ENCODE measurements around the gene ASL.

DNA sequence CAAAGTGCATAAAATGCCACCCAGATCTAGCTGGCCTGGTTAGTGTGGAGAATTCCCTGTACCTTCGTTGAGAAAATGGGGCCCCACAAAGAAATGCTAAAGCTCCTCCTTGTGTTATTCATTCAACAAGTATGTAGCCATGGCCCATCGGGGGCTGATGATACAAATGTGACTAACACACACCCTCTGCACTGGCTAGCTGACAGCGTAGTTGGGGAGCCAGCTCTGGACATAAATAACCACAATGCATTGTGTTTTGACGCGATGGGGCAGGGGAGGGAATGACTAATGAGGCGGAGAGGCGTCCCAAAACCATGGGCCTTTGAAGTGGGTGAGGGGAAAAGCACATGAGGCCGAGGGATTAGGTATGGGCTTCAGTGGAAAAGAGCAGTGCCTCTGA, 28.2 kb upstream of the ASL start:
- TF ChIP-seq POLR2A (IDR thresholded peaks at IDR 0.05), result no peak
- TF ChIP-seq, protein P1, sequence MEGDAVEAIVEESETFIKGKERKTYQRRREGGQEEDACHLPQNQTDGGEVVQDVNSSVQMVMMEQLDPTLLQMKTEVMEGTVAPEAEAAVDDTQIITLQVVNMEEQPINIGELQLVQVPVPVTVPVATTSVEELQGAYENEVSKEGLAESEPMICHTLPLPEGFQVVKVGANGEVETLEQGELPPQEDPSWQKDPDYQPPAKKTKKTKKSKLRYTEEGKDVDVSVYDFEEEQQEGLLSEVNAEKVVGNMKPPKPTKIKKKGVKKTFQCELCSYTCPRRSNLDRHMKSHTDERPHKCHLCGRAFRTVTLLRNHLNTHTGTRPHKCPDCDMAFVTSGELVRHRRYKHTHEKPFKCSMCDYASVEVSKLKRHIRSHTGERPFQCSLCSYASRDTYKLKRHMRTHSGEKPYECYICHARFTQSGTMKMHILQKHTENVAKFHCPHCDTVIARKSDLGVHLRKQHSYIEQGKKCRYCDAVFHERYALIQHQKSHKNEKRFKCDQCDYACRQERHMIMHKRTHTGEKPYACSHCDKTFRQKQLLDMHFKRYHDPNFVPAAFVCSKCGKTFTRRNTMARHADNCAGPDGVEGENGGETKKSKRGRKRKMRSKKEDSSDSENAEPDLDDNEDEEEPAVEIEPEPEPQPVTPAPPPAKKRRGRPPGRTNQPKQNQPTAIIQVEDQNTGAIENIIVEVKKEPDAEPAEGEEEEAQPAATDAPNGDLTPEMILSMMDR (IDR thresholded peaks at IDR 0.05), result no peak

Measured in body of pancreas (tissue), 4 donors.